B cell (primary cell): ENCODE results near the gene RPS3A. TPM values are rescaled to one million over a fixed set of nuclear protein-coding genes. Genes with fewer than 3 reads are reported as not detected.

Source experiments
- ATAC-seq: fragments of 200-7000 bp; cut with Tn5 transposase; one replicate; pipeline ENCODE4 v1.10.0; 2021; ENCODE audit warnings: low read depth, mild to moderate bottlenecking, moderate number of reproducible peaks, moderate library complexity
- CTCF ChIA-PET: fragments of 350-600 bp; sonication (Branson Sonifier 250); formaldehyde crosslinking; loops from one replicate; lab custom pipeline; 2021; ENCODE audit warnings: antibody characterized with exemption, inconsistent platforms; lab: Charles Lee
- POLR2A ChIA-PET: fragments of 350-600 bp; sonication (Branson Sonifier 250); formaldehyde crosslinking; loops from one replicate; lab custom pipeline; 2021; ENCODE audit warnings: antibody characterized with exemption; lab: Charles Lee
- DNase-seq: peaks from one replicate; pipeline ENCODE4 v3.0.0; 2013
- H2AFZ ChIP-seq: 2 replicates; pipeline ENCODE4 v1.6.1; 2012; ENCODE audit warnings: mild to moderate bottlenecking, low read depth, low read length; ENCODE audit not compliant: insufficient read depth, poor library complexity, severe bottlenecking
- H3K27ac ChIP-seq, 2 donors: 1 replicate in 1 of 2; 2 replicates in 1 of 2; pipeline ENCODE4 v1.5.1; 2012 to 2013; ENCODE audit warnings: low read length in 2 of 2, mild to moderate bottlenecking in 2 of 2, moderate library complexity in 1 of 2
- H3K27me3 ChIP-seq, 4 experiments: fragments of 200-600 bp in 1 of 4; sonication (generic) in 1 of 4; replicated peaks in 1 of 4; 1 replicate in 2 of 4; 2 replicates in 2 of 4; pipeline versions ENCODE4 v1.6.1 to v1.7.0; 2013 to 2016; ENCODE audit warnings: low read length in 3 of 4, mild to moderate bottlenecking in 2 of 4, mixed read lengths in 1 of 4, moderate library complexity in 1 of 4; ENCODE audit not compliant: insufficient read depth in 4 of 4, control insufficient read depth in 3 of 4; ENCODE audit errors: control extremely low read depth in 1 of 4
- H3K36me3 ChIP-seq, 2 experiments: replicated peaks in 1 of 2; 1 replicate in 1 of 2; 2 replicates in 1 of 2; pipeline versions ENCODE4 v1.6.1 to v1.7.1; 2013; ENCODE audit warnings: low read length in 1 of 2; ENCODE audit not compliant: insufficient read depth in 2 of 2, control insufficient read depth in 1 of 2; ENCODE audit errors: control extremely low read depth in 1 of 2, extremely low read depth in 1 of 2
- H3K4me1 ChIP-seq, 2 donors: fragments of 200-600 bp in 1 of 2; sonication (generic) in 1 of 2; 1 replicate in 1 of 2; 2 replicates in 1 of 2; pipeline versions ENCODE4 v1.5.1 to v1.6.1; 2013 to 2017; ENCODE audit warnings: low read length in 2 of 2; ENCODE audit not compliant: control insufficient read depth in 2 of 2, insufficient read depth in 2 of 2
- H3K4me2 ChIP-seq: replicated peaks from 2 replicates; pipeline ENCODE3; 2012; ENCODE audit warnings: mild to moderate bottlenecking, low read depth, low read length; ENCODE audit not compliant: poor library complexity, severe bottlenecking
- H3K4me3 ChIP-seq, 5 experiments: fragments of 200-600 bp in 1 of 5; sonication (generic) in 1 of 5; 1 replicate in 3 of 5; 2 replicates in 2 of 5; pipeline versions ENCODE4 v1.5.1 to v1.7.0; 2011 to 2016; ENCODE audit warnings: low read length in 4 of 5, mild to moderate bottlenecking in 4 of 5, low read depth in 2 of 5, control low read depth in 1 of 5, moderate library complexity in 1 of 5; ENCODE audit not compliant: insufficient read depth in 1 of 5; ENCODE audit errors: control extremely low read depth in 1 of 5, extremely low read depth in 1 of 5
- H3K79me2 ChIP-seq: fragments of 200-600 bp; sonication (generic); one replicate; pipeline ENCODE4 v1.6.0; 2016; ENCODE audit warnings: low read length; ENCODE audit not compliant: control insufficient read depth, insufficient read depth
- H3K9ac ChIP-seq: fragments of 200-600 bp; sonication (generic); 2 replicates; pipeline ENCODE4 v1.6.1; 2017; ENCODE audit warnings: mild to moderate bottlenecking, low read length, moderate library complexity
- H3K9me3 ChIP-seq, 3 donors: one replicate each; pipeline versions ENCODE4 v1.6.1 to v1.7.1; 2013; ENCODE audit warnings: low read length in 2 of 3; ENCODE audit not compliant: control insufficient read depth in 2 of 3, insufficient read depth in 1 of 3; ENCODE audit errors: control extremely low read depth in 1 of 3
- H4K20me1 ChIP-seq: 2 replicates; pipeline ENCODE4 v1.6.0; 2012; ENCODE audit warnings: mild to moderate bottlenecking, low read length; ENCODE audit not compliant: insufficient read depth, control insufficient read depth, poor library complexity, severe bottlenecking
- H3K27ac Mint-ChIP-seq: one replicate; pipeline ENCODE4 v1.8.0; 2021; ENCODE audit warnings: mixed read lengths
- H3K27me3 Mint-ChIP-seq: one replicate; pipeline ENCODE4 v1.8.0; 2021; ENCODE audit warnings: mixed read lengths
- H3K4me1 Mint-ChIP-seq: one replicate; pipeline ENCODE4 v1.8.0; 2021; ENCODE audit warnings: mixed read lengths
- H3K4me3 Mint-ChIP-seq: one replicate; pipeline ENCODE4 v1.8.0; 2021; ENCODE audit warnings: mixed read lengths
- H3K9me3 Mint-ChIP-seq: one replicate; pipeline ENCODE4 v1.8.0; 2022; ENCODE audit warnings: mixed read lengths; ENCODE audit not compliant: insufficient read depth
- EZH2 ChIP-seq: IDR thresholded peaks from 2 replicates; pipeline ENCODE4 v1.6.1; 2012; ENCODE audit warnings: borderline replicate concordance, low read depth, mild to moderate bottlenecking, moderate library complexity, low read length; ENCODE audit not compliant: insufficient read depth, poor library complexity, severe bottlenecking
- WGBS: methylation state at CpG from one replicate; pipeline ENCODE4 v1.1.5; 2013; ENCODE audit warnings: missing lambda C conversion rate; ENCODE audit not compliant: insufficient coverage; 5-methylcytosine and 5-hydroxymethylcytosine counted together
- intact Hi-C: fragments of 100-400 bp; cut with micrococcal nuclease; formaldehyde crosslinking; loops from one replicate; pipeline ENCODE4 v1.10.0; 2022
- polyA plus RNA-seq: library from polyadenylated mRNA; depleted of rRNA; stranded (reverse); fragments of >200 nt; gene quantifications from 2 replicates; pipeline ENCODE4 v1.2.3, GENCODE V29; 2012
- total RNA-seq, 2 donors: library from RNA; stranded (reverse); fragments of 120-200 nt in 1 of 2; gene quantifications; 1 replicate in 1 of 2; 2 replicates in 1 of 2; pipeline versions ENCODE4 v1.2.3 to v1.2.4, GENCODE V29; 2013 to 2022
- TF ChIP-seq, protein P1 (sequence below): fragments of 200-600 bp; IDR thresholded peaks from one replicate; pipeline ENCODE4 v1.8.0; 2022; ENCODE audit warnings: antibody characterized with exemption, mild to moderate bottlenecking

The RPS3A gene
- total and polyA plus RNA-seq, 2 donors (not counting 1 experiment from before 2014, with no cell fraction given), result 2,463 to 2,897 TPM

GRCh38 chr4:151092488-151092887 is 6.9 kb upstream of the RPS3A start:
- H3K4me1 ChIP-seq, result no peaks in the 10 kb centered on the region
- Mint-ChIP-seq H3K27me3 (peaks cover 15% of the 10 kb centered on the region), H3K27ac (no peak overlapping the region), H3K9me3 (no peaks in the 10 kb centered on the region), H3K4me3 (no peak overlapping the region), H3K4me1 (no peaks in the 10 kb centered on the region)
- no peak overlapping the region for H3K4me3 ChIP-seq
- DNase-seq, result no peak
- H3K79me2 ChIP-seq, result no peaks in the 10 kb centered on the region
- no peak for TF ChIP-seq EZH2
- TF ChIP-seq, protein P1, sequence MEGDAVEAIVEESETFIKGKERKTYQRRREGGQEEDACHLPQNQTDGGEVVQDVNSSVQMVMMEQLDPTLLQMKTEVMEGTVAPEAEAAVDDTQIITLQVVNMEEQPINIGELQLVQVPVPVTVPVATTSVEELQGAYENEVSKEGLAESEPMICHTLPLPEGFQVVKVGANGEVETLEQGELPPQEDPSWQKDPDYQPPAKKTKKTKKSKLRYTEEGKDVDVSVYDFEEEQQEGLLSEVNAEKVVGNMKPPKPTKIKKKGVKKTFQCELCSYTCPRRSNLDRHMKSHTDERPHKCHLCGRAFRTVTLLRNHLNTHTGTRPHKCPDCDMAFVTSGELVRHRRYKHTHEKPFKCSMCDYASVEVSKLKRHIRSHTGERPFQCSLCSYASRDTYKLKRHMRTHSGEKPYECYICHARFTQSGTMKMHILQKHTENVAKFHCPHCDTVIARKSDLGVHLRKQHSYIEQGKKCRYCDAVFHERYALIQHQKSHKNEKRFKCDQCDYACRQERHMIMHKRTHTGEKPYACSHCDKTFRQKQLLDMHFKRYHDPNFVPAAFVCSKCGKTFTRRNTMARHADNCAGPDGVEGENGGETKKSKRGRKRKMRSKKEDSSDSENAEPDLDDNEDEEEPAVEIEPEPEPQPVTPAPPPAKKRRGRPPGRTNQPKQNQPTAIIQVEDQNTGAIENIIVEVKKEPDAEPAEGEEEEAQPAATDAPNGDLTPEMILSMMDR, result no peak
- no peaks in the 10 kb centered on the region for H4K20me1 ChIP-seq
- ATAC-seq, result no peak
- CTCF ChIA-PET, result no interaction called here
- no peak overlapping the region for H3K4me2 ChIP-seq
- intact Hi-C loops, result loop anchor here (10.0 kb wide), 1 partner anchor 1058 kb away; no protein-coding TSS in a partner anchor
- H3K9ac ChIP-seq, result no peak overlapping the region
- no peak overlapping the region for H3K27ac ChIP-seq
- no peak overlapping the region for H2AFZ ChIP-seq
- H3K9me3 ChIP-seq, result no peaks in the 10 kb centered on the region
- no peaks in the 10 kb centered on the region for H3K27me3 ChIP-seq
- 97% methylated on average over 3 of the region's 3 CpGs for WGBS
- H3K36me3 ChIP-seq, result no peaks in the 10 kb centered on the region
- POLR2A ChIA-PET, result no interaction called here

GRCh38 chr4:151093203-151093602 is 6.2 kb upstream of the RPS3A start:
- H3K4me2 ChIP-seq, result no peak overlapping the region

More at GRCh38 chr4:151093203-151093602, 6.2 kb upstream of the RPS3A start:
- POLR2A ChIA-PET, result no interaction called here
- no peak overlapping the region for H3K4me3 ChIP-seq
- no peaks in the 10 kb centered on the region for H3K36me3 ChIP-seq
- H3K4me1 ChIP-seq, result peaks cover 4 to 7% of the 10 kb centered on the region in 2 donors
- H2AFZ ChIP-seq, result no peak overlapping the region
- no peaks in the 10 kb centered on the region for H3K79me2 ChIP-seq
- TF ChIP-seq EZH2, result no peak
- TF ChIP-seq, protein P1, result no peak
- H3K27me3 ChIP-seq, result no peaks in the 10 kb centered on the region
- H3K9me3 ChIP-seq, result no peaks in the 10 kb centered on the region
- ATAC-seq, result no peak
- H3K9me3 Mint-ChIP-seq, result no peaks in the 10 kb centered on the region
- DNase-seq, result no peak
- peaks cover 5% of the 10 kb centered on the region for H3K4me1 Mint-ChIP-seq
- H3K27ac ChIP-seq, result no peak overlapping the region
- no peaks in the 10 kb centered on the region for H4K20me1 ChIP-seq
- no peak overlapping the region for H3K27ac Mint-ChIP-seq
- intact Hi-C loops, result loop anchor here (10.0 kb wide), 1 partner anchor 1058 kb away; no protein-coding TSS in a partner anchor
- H3K27me3 Mint-ChIP-seq, result peaks cover 9% of the 10 kb centered on the region
- CTCF ChIA-PET, result no interaction called here
- 100% methylated on average over 1 of the region's 3 CpGs for WGBS
- no peak overlapping the region for H3K9ac ChIP-seq
- no peak overlapping the region for H3K4me3 Mint-ChIP-seq
